ENCODE data around the gene PSMD7.

DNA sequence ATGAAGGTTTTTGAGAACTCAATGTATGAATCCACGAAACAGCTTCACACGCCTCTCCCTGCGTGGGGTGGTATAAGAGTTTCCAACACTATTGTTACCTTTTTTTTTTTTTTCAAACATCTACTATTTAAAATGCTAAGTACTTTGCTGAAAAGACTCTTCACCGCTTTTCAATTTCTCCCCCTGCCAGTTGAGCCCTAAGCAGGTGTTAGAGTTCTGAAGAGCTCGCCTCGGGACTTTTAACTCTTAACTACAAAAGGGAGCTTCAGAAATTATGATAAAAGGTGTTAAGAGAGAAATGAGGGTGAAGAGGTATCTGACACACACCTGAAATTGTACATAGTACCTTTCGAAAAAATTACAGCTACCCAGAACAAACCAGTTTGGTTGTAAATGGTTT, 20.9 kb upstream of the PSMD7 start:
- no peak for TF ChIP-seq RAD21 (conservative IDR thresholded peaks at IDR 0.05)
- TF ChIP-seq, protein P1, sequence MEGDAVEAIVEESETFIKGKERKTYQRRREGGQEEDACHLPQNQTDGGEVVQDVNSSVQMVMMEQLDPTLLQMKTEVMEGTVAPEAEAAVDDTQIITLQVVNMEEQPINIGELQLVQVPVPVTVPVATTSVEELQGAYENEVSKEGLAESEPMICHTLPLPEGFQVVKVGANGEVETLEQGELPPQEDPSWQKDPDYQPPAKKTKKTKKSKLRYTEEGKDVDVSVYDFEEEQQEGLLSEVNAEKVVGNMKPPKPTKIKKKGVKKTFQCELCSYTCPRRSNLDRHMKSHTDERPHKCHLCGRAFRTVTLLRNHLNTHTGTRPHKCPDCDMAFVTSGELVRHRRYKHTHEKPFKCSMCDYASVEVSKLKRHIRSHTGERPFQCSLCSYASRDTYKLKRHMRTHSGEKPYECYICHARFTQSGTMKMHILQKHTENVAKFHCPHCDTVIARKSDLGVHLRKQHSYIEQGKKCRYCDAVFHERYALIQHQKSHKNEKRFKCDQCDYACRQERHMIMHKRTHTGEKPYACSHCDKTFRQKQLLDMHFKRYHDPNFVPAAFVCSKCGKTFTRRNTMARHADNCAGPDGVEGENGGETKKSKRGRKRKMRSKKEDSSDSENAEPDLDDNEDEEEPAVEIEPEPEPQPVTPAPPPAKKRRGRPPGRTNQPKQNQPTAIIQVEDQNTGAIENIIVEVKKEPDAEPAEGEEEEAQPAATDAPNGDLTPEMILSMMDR (IDR thresholded peaks at IDR 0.05; ENCODE audit: poor library complexity, severe bottlenecking) = no peak

Data from neural cell (in vitro differentiated cells).